ENCODE measurements around the gene TNRC6C. TPM values are rescaled to one million over a fixed set of nuclear protein-coding genes. Genes with fewer than 3 reads are reported as not detected.
A peak's percentile ranks its signal among the peaks of the same experiment; 100 is the strongest.

Gene TNRC6C
- total RNA-seq, 1 donor from 2014 or later: 24.6 TPM

DNA sequence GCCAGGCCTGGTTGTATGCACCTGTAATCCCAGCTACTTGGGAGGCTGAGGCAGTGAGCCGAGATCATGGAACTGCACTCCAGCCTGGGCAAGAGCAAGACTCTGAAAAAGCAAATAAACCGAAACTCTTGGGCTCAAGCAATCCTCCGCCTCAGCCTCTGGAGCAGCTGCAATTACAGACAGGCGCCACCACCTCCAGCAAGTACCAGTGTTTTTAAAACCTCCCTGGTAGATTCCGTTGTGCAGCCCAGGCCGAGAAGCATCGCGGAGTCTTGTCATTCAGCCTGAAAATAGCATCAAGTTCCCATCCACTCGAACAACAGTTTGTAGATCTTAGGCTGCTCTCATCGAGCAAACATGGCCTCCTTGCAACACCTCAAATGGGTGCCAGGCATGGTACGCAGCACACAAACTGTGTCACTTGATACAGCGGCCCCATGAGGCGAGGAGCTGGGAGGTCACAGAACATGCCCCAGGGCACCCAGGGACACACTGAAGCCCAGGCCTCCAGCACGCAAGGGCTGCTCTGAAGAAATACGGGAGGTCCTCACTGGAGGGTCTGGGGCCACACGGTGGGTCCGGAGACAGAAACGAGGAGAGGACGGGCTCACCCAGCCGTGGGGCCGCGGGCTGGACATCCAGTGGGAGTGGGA, 152.0 kb downstream of the TNRC6C start:
- DNase-seq: no peak
- no peak overlapping the region for H3K27ac Mint-ChIP-seq
- no peak overlapping the region for H3K4me3 Mint-ChIP-seq
- peaks cover 73% of the 10 kb centered on the region for H3K36me3 Mint-ChIP-seq (ENCODE audit: low read depth)
- H3K27me3 Mint-ChIP-seq: no peaks in the 10 kb centered on the region
- no peak for ATAC-seq (ENCODE audit: low read depth)
- intact Hi-C loops (cut with micrococcal nuclease): no loop called here
- ChIA-PET CTCF (interaction anchor here (3.4 kb wide), 1 partner anchor 140 kb away, joined by 20 read pairs; no protein-coding TSS in a partner anchor), POLR2A (interaction anchor here (0.6 to 6.6 kb wide), 5 partner anchors 12 to 188 kb away, joined by 3 to 71 read pairs (median 4); no protein-coding TSS in a partner anchor)
- TF ChIP-seq, protein P1, sequence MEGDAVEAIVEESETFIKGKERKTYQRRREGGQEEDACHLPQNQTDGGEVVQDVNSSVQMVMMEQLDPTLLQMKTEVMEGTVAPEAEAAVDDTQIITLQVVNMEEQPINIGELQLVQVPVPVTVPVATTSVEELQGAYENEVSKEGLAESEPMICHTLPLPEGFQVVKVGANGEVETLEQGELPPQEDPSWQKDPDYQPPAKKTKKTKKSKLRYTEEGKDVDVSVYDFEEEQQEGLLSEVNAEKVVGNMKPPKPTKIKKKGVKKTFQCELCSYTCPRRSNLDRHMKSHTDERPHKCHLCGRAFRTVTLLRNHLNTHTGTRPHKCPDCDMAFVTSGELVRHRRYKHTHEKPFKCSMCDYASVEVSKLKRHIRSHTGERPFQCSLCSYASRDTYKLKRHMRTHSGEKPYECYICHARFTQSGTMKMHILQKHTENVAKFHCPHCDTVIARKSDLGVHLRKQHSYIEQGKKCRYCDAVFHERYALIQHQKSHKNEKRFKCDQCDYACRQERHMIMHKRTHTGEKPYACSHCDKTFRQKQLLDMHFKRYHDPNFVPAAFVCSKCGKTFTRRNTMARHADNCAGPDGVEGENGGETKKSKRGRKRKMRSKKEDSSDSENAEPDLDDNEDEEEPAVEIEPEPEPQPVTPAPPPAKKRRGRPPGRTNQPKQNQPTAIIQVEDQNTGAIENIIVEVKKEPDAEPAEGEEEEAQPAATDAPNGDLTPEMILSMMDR (IDR thresholded peaks at IDR 0.05): no peak
- peaks cover 23% of the 10 kb centered on the region for H3K4me1 Mint-ChIP-seq
- H3K9me3 Mint-ChIP-seq: no peaks in the 10 kb centered on the region

DNA sequence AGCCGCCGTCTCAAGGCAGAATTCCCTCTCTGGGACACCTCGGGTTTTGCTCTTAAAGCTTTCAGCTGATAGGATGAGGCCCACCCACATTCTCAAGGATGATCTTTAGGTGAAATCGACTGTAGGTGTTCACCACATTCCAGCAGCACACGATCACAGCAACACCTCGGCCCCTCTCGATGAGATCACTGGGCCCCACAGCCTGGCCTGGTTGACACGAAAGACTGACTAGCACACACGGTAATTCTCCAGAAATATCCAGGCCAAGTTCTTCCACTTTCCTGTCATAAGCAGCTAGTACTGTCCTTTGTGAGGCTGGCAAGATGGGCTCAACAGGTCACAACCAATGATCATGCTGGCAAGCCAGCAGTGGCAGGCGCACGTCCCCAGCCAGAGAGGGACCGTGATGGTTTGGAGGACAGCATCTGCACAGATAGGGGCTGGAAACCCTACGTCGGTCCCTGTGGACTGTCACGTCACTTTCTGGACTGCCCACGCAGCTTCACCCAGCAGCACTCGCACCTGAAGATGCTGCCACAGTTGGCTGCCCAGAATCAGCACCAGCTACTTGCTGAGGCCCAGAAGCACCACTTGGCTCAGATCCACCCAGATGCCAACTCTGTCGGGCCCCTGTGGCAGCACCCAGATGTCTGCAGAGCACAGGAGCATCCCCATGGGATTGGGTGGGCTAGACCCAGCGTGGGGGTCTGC, 152.7 kb downstream of the TNRC6C start:
- intact Hi-C loops (cut with micrococcal nuclease): no loop called here
- no peak overlapping the region for H3K4me3 Mint-ChIP-seq
- ChIA-PET POLR2A (interaction anchor here (0.6 to 6.6 kb wide), 7 partner anchors 11 to 145 kb away, joined by 3 to 71 read pairs (median 4); partner anchors contain the start of gene TMC8), CTCF (interaction anchor here (3.4 to 4.1 kb wide), 2 partner anchors 65 to 139 kb away, joined by 20 to 32 read pairs; no protein-coding TSS in a partner anchor)
- no peaks in the 10 kb centered on the region for H3K27me3 Mint-ChIP-seq
- no peak overlapping the region for H3K27ac Mint-ChIP-seq
- ATAC-seq (ENCODE audit: low read depth): no peak
- no peak for DNase-seq
- TF ChIP-seq, protein P1 (IDR thresholded peaks at IDR 0.05): no peak
- no peaks in the 10 kb centered on the region for H3K9me3 Mint-ChIP-seq
- peaks cover 23% of the 10 kb centered on the region for H3K4me1 Mint-ChIP-seq
- H3K36me3 Mint-ChIP-seq (ENCODE audit: low read depth): peaks cover 73% of the 10 kb centered on the region

DNA sequence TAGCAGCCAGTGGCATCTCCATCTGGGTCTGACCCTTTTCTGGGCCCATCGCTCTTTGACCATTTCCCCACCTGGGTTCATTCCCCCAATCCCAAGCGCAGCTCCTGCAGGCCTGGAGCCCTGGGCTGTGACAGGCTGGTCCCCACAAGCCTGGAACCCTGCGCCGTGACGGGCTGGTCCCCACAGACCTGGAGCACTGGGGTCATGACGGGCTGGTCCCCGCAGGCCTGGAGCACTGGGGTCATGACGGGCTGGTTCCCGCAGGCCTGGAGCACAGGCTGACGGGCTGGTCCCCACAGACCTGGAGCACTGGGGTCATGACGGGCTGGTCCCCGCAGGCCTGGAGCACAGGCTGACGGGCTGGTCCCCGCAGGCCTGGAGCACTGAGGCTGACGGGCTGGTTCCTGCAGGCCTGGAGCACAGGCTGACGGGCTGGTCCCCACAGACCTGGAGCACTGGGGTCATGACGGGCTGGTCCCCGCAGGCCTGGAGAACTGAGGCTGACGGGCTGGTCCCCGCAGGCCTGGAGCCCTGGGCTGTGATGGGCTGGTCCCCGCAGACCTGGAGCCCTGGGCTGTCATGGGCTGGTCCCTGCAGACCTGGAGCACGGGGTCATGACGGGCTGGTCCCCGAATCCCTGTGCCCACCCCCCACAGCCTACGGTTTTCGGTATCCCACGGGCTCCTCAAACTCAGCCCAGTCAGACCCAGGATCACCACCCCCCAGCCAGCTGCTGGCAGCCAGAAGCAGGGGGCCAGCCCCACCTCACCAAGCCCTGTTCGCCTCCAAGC, 153.4 kb downstream of the TNRC6C start:
- Mint-ChIP-seq H3K4me1 (peaks cover 23% of the 10 kb centered on the region), H3K27ac (peak overlapping the region; percentile 80), H3K36me3 (ENCODE audit: low read depth) (peaks cover 78% of the 10 kb centered on the region), H3K4me3 (no peak overlapping the region), H3K9me3 (no peaks in the 10 kb centered on the region), H3K27me3 (no peaks in the 10 kb centered on the region)
- DNase-seq (no peak), ATAC-seq (ENCODE audit: low read depth) (no peak)
- ChIA-PET POLR2A (interaction anchor here (0.6 to 6.6 kb wide), 12 partner anchors 10 to 144 kb away, joined by 3 to 102 read pairs (median 4); partner anchors contain the start of genes TMC6 and TMC8), CTCF (interaction anchor here (0.9 to 4.1 kb wide), 6 partner anchors 12 to 139 kb away, joined by 3 to 32 read pairs (median 12); no protein-coding TSS in a partner anchor)
- intact Hi-C loops (cut with micrococcal nuclease): loop anchor here (1.0 to 2.0 kb wide), 5 partner anchors 22 to 310 kb away; partner anchors contain the start of genes AFMID and TK1
- TF ChIP-seq, protein P1 (IDR thresholded peaks at IDR 0.05): no peak

DNA sequence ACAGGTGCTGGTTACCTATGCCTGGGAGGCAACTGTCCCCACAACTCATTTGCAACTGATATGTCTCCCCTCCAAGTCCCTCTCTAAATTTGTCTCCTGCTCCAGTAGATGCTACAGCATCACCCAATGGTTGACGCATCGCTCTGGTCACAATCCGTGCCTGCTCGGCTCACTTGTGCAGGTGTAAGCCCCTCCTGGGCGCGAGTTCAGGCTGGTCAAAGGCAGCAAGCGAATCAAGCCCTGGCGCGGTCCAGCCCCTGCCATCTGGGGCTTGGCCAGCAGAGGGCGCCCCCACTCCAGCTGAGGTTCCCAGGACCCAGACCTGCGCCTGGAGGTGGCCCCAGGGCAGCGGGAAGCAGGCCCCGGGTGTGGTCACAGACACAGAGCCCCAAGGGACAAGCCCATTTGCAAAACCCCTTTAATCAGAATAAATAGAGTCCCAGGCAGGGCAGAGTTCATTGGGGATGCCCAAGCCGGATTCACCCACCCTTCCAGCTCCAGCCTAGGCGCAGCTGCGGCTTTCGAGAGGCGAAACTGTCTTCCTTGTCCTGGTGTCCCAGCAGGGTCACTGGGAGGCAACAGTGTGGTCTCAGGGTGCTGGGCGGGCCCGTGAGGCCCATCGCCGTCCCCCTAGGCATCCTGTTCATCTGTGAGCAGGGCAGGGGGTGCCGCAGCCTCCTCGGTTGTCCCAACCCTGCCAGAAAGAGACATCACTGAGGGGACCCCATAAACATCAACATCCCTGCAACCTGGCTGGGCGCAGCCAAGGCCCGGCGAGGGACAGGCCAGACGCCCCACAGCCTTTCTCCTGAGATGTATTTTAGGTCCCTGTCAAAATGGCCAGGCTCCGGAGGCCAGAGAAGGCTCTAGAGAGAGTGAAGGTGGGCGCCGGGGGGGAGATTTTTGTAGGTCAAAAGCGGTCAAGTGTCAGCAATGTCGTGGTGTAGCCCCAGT, 154.3 kb downstream of the TNRC6C start:
- H3K4me3 Mint-ChIP-seq: no peak overlapping the region
- H3K36me3 Mint-ChIP-seq (ENCODE audit: low read depth): peaks cover 74% of the 10 kb centered on the region
- peak; percentile 89 for DNase-seq
- H3K4me1 Mint-ChIP-seq: peaks cover 26% of the 10 kb centered on the region
- intact Hi-C loops (cut with micrococcal nuclease): loop anchor here (1.0 to 2.0 kb wide), 6 partner anchors 12 to 310 kb away; partner anchors contain the start of genes AFMID and TK1
- peak; percentile 79 for ATAC-seq (ENCODE audit: low read depth)
- no peaks in the 10 kb centered on the region for H3K27me3 Mint-ChIP-seq
- H3K9me3 Mint-ChIP-seq: no peaks in the 10 kb centered on the region
- ChIA-PET CTCF (interaction anchor here (0.9 to 4.1 kb wide), 8 partner anchors 11 to 309 kb away, joined by 3 to 32 read pairs (median 4); no protein-coding TSS in a partner anchor), POLR2A (interaction anchor here (0.6 to 6.6 kb wide), 16 partner anchors 9 to 196 kb away, joined by 3 to 102 read pairs (median 4); partner anchors contain the start of genes TMC6 and TMC8)
- TF ChIP-seq, protein P1 (IDR thresholded peaks at IDR 0.05): peak; percentile 55
- peak overlapping the region; percentile 80 for H3K27ac Mint-ChIP-seq

All from activated B cell treated with CpG ODN at 0.5 μM for 24 hours (primary cell).